DMS53 (cell line): ENCODE measurements around the gene KRTAP5-3.

Source experiments
- DNase-seq: peaks from one replicate; lab custom pipeline; 2025; lab: John Stamatoyannopoulos, UW

Gene KRTAP5-3

DNA sequence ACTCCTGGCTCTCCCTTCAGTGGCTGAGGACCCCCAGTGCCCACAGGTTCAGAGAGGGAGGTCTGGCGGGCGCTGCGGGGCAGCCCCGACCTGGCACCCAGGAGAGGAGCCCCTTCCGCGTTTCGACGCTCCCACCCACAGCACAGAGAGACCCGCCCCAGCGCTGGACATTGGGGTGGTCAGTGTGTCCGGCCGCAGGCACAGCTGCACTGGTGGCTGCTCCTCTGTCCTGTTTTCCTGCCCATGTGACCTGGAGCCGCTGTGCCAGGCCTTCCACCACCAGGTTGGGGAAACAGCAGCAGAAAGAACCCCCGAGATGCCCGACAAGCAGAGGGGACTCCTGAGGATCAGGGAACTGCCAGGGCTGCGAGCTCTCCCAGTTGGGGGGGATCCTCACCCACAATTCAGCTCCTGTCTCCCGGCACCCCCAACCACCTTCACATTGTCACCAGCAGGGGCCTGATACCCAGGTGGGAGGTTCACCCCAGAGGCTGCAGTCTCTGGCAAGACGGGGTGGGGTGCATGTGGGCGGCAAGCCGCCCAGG, 35.0 kb upstream of the KRTAP5-3 start:
- no peak for DNase-seq

DNA sequence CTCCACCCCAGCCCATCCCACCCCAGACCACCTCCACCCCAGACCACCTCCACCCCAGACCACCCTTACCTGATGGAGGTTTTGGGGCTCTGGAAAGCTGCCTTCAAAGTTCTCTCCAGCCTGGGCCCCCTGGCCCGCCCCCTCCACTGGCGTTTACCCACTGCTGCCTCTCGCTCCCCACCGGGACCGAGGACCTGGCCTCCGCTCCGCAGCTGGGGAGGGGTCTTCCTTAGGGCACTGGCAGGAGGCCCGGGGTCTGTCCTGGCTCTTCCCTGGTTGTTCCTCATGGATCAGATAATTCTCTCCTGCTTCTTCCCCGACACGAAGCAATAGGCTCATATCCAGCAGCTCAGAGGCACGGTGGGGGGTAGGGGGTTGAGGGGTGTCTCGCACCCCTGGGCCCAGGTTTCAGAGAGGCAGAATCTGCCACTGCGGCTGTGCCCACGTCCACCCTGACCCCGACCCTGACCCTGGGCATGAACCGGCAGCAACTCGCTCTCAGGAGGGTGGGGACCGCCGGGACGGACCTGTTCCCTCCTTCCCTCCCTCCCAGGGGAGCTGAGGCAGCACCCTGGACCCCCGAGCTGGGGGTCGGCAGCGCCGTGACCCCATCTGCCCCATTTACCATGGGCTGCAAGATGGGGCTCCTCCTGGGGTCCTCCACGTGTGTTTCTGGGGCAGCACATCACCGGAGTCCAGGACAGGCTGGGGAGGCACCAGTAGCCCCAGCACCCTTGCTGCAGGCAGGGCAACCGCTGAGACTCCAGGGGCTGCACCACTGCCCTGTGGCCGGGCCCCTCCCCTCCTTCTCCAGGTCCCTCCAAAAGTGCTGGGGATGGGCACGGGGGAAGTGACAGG, 34.3 kb upstream of the KRTAP5-3 start:
- DNase-seq: no peak

DNA sequence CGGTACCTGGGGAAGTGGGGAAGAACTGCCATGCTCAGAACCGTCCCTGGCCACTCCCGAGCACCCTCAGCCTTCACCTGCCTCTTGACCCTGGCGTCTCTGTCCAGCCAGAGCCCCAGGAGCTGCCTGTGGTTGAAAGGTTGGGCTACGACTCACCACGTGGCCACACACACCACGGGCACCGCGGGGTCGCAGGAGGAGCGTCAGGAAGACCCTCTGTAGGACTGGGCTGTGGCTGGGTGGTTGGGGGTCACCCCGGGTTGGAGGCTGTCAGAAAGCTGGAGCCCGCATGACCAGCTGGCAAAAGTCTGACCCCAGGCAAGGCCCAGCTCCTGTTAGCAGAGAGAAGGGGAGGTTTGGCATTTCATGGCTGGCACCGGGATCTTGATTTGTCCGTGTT, 32.8 kb upstream of the KRTAP5-3 start:
- no peak for DNase-seq

DNA sequence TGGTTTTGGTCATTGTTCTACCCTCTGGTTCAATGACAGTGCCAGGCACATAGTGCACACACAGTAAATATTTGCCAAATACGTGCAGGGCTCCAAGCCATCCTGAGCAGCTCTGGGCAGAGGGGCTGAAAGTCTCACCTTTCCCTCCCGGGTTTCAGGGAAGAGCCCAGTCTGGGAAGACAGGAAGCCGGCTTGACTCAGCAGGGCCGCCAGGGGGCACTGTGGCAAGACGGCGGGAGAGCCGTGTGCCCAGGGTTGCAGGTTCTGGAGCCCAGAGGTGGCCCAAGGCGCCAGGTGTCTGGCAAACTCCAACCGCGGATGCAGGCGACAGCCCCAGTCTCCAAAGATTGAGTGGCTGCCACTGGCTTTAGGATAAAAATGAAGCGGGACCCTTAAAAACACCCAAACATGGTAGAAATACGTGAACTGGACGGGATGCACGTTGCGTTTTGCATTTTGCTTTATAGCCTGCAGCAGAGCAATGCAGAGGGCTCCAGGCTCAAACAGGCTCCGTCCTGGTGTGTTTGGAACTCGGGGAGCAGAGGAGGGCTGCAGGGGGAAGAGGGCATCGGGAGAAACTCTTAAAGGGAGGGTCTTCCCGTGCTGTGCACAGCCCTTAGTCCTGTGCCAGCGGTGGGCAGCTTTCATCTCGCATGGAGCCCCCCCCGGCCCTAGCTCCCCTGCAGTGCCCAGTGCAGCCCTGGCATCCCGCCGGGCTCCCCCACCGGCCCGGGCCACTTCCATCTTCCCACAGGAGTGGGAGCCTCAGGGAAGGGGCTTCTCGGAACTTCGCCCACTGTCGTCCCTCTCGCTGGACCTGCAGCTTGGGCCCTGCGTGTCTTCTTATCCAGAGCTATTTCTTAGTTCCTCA, 32.0 kb upstream of the KRTAP5-3 start:
- peak; percentile 76 for DNase-seq

DNA sequence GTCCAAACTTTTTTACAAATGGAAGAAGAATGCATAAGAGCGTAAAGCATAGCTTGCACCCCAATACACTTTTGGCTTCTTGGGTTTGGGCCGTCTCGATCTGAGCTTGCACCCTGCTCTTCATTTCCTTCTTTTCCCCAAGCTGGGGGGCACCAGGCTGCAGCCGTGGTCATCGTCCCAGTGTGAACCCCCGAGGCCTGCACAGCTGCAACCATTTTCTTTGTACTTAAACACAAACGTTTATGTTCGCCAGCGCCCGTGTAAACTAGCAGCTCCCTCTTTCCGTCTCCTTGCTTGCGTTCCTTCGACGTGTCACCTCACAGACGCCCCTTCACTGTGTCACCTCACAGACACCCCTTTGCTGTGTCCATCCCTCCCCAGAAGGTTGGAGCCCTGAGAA, 31.4 kb upstream of the KRTAP5-3 start:
- DNase-seq: no peak

DNA sequence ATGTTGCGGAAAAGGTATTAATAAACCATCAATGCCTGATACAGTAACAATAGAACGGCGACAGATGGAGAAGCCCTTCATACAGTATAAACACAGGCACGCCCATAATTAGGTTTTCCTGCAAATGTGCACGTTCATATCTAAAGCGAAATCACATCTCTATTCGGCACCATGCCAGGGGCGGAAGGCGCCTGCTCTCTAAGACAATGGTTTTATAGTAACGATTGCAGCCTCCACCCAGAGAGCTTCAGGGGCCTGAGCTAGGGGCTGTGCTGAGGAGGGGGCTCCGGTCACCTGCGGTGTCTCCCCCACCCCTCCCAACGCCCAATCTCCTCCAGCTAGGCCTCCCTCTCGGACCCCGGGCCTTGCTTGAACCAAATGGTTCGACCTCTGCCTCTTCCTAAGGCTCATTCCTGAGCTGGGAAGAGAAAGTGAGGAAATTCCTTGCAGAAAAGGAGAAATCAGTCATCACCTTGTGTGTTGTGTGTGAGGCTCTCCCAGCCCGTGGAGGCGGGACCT, 30.9 kb upstream of the KRTAP5-3 start:
- no peak for DNase-seq

DNA sequence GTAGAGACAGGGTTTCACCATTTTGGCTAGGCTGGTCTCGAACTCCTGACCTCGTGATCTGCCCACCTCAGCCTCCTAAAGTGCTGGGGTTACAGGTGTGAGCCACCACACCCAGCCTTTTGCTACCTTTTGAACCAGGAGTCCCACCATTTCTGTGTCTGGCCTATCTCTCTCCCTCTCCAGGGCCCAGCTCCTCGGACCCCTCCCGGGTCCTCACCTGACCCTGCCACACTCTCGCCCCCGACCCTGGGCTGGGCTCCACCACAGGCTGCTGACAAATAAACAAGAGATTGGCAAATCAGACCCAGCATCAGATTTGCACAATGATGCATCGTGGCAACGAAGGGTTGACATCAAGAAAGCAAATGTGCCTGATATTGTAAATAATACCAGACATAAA, 30.1 kb upstream of the KRTAP5-3 start:
- DNase-seq: no peak

DNA sequence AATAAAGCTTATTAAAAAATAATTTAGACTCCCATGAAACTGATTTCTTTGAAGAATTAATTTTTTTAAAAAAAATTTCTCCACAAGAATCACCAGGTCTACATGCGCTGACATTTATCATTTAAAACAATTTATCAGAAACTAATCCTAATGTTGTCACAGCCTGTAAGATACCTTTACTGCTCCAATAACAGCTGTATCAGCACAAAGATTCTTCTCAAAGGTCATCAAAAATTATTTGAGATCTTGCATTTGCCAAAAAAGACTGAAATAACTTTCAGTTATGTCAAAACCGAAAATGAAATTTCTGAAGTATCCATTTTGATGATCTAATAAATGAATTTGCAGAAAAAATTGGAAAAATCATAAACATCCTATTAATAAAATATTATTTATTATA, 29.4 kb upstream of the KRTAP5-3 start:
- DNase-seq: no peak

DNA sequence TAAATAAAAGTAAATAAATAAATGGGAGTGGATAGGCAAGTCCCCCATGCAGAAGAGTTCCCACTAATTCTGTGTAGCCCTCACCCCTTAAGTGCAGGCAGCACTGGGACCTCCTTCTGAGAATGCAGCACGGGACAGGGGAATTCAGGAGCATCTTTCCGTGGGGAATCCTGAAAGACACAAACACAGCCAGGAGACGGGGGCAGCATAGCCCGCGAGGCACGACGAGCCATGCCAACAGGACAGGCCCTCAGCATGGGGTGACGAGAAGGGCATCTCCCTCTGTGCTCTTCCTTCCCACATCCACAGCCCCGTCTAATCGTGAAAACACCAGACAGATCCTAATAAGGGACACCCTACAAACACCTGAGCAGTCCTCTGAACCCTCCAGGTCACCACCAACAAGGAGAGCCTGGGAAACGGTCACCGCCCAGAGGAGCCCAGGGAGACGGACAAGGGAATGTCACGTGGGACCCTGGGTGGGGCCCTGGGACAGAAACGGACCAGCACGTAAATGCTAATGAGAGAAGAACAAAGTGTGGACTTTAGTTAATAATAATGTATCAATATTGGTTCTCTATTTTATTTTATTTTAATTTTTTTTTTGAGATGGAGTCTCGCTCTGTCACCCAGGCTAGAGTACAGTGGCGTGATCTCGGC, 28.2 kb upstream of the KRTAP5-3 start:
- no peak for DNase-seq

DNA sequence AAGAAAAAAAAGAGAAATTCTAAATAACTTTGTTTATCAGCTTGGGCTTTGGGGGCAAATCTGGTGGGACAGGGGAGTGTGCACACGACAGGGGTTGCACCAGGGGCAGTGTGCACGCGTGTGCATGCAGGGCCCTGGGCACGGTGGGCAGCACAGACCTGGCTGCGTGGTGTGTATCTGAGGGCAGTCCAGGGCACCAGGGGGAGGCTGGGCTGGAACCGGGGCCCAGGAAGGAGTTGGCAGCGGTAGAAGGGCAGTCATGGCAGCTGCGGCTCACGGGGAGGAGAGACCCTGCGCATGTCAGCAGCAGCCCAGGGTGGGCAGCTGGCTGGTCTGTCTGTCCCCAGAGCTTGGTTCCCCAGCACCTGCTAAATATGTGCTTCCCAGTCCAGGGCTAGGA, 25.6 kb upstream of the KRTAP5-3 start:
- no peak for DNase-seq

DNA sequence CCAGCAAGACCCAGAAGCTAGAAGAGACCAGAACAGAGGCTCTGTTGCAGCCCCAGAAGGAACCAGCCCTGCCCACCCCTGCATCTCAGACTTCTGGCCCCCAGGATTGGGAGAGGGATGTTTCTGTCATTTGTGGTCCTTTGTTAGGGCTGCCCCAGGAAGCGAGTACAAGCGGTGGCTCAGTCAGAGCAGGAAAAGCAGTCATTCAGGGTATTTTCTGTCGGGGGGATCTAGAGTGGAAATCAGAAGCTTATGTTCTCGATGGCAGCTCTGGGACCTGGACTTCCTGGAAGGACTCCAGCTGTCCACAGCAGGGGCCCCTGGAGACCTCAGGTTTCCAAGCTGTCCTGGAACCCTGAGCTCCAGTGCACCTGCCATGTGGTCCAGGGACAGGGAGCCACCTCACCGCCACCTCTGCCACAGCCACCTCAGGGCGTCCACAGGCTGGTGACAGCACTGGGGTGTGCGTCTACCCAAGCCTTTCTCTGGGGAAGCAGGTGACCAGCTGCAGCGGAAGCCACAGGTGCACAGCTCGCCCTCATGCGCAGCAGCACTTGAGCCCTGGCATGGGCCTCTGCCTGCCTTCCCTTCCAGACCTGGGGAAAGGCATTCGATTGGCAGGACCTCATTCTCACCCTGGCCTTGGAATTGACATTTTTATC, 23.9 kb upstream of the KRTAP5-3 start:
- peak; percentile 35 for DNase-seq

DNA sequence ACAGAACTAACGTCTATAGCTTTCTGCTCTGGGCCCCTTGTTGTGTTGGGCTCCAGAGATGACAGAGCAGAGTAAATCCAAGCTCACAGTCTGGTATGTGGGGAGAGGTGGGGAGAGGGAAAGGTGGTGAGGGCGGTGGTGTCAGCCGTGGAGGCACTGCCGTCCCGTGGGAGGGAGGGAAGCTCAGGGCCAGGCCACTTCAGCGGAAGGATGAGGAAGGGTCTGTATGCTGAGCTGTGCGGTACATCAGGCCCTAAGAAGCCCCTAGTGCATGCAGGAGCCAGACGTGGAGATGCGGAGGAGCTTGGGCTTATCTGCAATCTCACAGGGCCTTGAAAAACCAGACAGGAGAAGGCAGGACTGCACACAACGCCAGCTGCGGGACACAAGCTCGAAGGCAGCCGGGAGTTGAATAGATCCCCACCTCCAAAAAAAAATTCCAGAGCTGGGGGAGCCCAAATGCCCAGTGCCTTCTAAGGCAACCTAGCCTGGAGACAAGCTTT, 22.9 kb upstream of the KRTAP5-3 start:
- no peak for DNase-seq

DNA sequence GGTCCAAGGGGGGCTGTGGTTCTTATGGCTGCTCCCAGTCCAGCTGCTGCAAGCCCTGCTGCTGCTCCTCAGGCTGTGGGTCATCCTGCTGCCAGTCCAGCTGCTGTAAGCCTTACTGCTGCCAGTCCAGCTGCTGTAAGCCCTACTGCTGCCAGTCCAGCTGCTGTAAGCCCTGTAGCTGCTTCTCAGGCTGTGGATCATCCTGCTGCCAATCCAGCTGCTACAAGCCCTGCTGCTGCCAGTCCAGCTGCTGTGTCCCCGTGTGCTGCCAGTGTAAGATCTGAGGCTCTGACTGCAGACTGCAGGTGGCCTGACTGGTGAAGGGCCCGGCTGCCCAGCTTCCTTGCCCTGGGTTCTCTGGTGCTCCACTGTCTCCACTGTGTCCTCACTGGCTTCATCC, 22.0 kb upstream of the KRTAP5-3 start:
- peak; percentile 48 for DNase-seq

DNA sequence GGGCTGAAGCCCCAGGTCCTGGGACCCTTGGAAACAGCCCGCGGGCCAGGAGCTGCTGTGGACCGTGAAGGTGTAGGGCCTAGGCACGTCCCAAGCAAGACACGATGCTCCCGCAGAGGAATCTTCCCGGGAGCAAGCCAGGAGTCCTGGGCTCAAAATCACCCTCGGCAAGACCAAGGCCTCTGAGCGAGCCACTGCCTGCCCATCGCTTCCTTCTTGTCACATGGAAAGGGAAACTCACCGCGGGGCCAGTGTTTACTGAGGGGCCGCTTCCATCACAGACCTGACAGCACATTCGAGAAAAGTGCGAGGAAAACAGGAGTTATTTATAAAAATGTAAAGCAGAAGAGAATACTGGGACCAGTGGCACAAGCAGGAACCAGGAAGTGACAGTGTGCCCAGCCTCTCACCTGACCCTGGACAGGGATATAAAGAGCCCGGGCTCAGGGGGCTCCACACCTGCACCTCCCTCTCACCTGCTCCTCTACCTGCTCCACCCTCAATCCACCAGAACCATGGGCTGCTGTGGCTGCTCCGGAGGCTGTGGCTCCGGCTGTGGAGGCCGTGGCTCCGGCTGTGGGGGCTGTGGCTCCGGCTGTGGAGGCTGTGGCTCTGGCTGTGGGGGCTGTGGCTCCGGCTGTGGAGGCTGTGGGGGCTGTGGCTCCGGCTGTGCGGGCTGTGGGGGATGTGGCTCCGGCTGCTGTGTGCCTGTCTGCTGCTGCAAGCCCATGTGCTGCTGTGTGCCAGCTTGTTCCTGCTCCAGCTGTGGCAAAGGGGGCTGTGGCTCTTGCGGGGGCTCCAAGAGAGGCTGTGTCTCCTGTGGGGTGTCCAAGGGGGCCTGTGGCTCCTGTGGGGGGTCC, 21.3 kb upstream of the KRTAP5-3 start, which contains the start of gene KRTAP5-5:
Gene KRTAP5-5, plus strand, starts transcription at position 450 of the 860 bp plus-strand sequence. Its CDS starts 66 bp downstream, at position 516.
- DNase-seq: peak; percentile 53

DNA sequence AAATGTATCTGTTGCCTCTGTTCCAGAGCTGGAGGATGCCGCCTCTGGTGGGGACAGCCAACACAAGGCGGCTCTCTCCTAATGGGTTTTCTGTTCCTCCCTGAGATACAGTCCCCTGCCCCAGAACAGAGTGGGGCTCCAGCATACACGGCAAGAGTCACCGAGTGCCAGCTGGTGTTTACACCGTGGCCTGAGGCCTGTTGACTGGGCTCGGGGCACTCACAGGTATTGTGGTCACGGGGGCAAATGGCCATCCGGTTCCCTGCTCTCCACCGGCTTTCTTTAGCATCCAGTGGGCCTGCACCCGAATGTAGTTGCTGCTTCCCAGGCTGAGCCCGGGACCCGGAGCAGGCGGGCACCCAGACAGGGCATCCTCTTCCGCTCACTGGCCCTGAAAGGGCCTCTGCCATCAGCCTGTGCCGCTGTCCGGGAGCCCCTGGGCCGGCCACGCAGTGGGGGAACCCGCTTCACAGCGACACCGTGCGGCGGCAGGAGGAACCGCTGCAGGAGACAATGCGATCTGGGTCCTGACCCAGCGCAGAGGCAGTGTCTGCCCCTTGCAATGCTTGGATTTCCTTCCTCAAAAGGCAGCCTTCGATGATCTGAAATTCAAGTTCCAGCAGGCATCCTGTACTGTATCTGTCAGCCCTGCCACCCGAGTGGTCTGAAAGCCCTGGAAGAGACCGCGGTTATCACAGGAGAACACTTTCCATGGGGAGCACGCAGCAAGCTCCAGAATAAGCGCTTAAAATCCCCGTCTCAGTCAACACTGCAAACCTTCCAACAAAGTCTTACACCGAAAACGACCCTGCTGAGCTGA, 20.5 kb upstream of the KRTAP5-3 start:
- peak; percentile 76 for DNase-seq

DNA sequence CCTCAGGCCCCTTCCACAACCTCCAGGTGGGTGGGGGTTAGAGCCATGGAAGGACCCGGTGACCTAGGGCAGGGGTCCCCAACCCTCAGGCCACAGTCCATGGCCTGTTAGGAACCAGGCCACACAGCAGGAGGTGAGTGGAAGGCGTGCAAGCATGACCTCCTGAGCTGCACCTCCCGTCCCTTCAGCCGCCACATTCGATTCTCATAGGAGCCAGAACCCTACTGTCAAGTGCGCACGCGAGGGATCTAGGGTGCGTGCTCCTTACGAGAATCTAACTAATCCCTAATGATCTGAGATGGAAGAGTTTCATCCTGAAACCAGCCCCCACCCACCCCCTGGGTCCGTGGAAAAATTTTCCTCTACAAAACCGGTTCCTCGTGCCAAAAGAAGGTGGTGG, 17.3 kb upstream of the KRTAP5-3 start:
- no peak for DNase-seq

DNA sequence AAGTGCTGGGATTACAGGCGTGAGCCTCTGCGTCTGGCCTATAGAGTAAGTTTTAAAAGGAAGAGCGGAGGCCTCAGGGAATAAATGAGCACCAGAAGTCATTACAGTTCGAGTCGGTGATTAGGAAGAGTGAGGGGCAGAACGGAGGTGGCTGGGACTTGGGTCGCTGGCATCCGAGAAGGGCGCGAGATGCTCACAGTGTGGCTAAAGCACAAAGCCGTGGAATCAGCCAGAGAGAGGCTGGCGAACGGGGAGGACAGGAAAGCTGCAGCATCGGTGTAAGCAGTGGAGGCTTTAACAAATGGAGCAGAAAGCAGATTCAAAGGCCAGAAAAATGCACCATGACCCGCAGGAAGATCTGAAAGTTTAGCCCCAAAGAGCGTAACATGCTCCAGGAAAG, 16.4 kb upstream of the KRTAP5-3 start:
- DNase-seq: no peak

DNA sequence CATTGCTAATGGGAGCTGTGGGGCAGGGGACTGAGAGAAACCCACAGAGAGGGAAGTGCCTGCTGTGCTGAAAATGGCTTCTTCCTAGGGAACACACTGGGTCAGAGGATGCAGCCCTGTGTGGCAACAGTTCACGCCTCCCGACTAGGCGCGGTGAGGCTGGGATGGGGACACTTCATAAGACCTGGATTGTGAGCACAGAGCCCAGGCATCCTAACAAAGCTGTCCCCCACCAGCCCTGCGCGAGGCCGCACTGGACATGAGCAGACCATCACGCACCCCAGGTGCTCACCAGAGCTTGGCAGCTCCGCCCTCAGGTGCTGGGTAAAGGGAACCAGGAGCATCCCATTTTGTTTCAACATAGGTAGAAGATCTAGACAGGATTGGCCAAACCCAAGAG, 15.5 kb upstream of the KRTAP5-3 start:
- DNase-seq: no peak

DNA sequence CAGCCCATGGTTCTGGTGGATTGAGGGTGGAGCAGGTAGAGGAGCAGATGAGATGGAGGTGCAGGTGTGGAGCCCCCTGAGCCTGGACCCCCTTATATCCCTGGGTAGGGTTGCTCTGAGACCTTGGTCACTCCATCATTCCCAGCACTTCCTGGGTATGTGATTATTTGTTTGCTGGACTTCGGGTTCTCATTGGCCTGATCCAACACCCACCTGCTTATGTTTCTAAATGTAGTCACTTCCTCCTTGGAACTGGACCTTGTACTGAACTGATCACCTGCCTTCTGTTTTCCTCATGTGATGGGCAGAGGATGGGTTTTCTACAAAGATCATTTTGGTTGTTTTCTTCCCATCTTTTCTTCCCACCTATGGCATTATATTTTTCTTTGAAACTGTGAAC, 13.8 kb upstream of the KRTAP5-3 start, which contains the start of gene KRTAP5-4:
Gene KRTAP5-4, minus strand, starts transcription at position 53 of the 400 bp plus-strand sequence. Its CDS starts 45 bp downstream, at position 8.
- DNase-seq: peak; percentile 61
